HepG2 (cell line): ENCODE results near the gene COQ3. TPM values are rescaled to one million over a fixed set of nuclear protein-coding genes. Genes with fewer than 3 reads are reported as not detected.

Experiments
- BRD4 ChIP-seq: sonication (generic); formaldehyde crosslinking; IDR thresholded peaks from 2 replicates; pipeline ENCODE4 v1.4.0; 2020; ENCODE audit warnings: missing genetic modification reagents
- CEBPB ChIP-seq: IDR thresholded peaks from 2 replicates; pipeline ENCODE4 v1.6.1; 2011; ENCODE audit warnings: low read depth, low read length, improper control_type of control experiment, borderline replicate concordance
- ETV6 ChIP-seq: sonication (generic); formaldehyde crosslinking; conservative IDR thresholded peaks from 2 replicates; pipeline ENCODE4 v1.4.0; 2020; ENCODE audit warnings: missing genetic modification reagents
- HMG20B ChIP-seq: conservative IDR thresholded peaks from 2 replicates; pipeline ENCODE4 v1.6.1; 2016; ENCODE audit warnings: missing genetic modification reagents, missing compliant biosample characterization
- KLF16 ChIP-seq, 2 experiments: sonication (generic) in 1 of 2; formaldehyde crosslinking in 1 of 2; IDR thresholded peaks; 2 replicates each; pipeline versions ENCODE4 v1.6.1 to v1.8.0; 2016 to 2023; ENCODE audit warnings: missing genetic modification reagents in 2 of 2, missing compliant biosample characterization in 1 of 2
- MXD3 ChIP-seq: IDR thresholded peaks from 2 replicates; pipeline ENCODE4 v1.6.1; 2016; ENCODE audit warnings: mild to moderate bottlenecking, missing biosample characterization, missing genetic modification reagents
- PCBP2 ChIP-seq: fragments of 200-400 bp; formaldehyde crosslinking; optimal IDR thresholded peaks from 2 replicates; pipeline ENCODE3; 2018; ENCODE audit warnings: low read length, low read depth; ENCODE audit not compliant: poor library complexity, severe bottlenecking
- PPARG ChIP-seq: conservative IDR thresholded peaks from 2 replicates; pipeline ENCODE4 v1.6.1; 2016; ENCODE audit warnings: missing biosample characterization, missing genetic modification reagents
- SIN3A ChIP-seq: IDR thresholded peaks from 2 replicates; pipeline ENCODE4 v1.6.1; 2011; ENCODE audit warnings: low read depth, mild to moderate bottlenecking, control low read depth, low read length, borderline replicate concordance
- SMARCE1 ChIP-seq: fragments of 450-650 bp; IDR thresholded peaks from 2 replicates; pipeline ENCODE4 v1.6.1; 2017; ENCODE audit warnings: borderline replicate concordance
- SRF ChIP-seq: IDR thresholded peaks from 2 replicates; pipeline ENCODE4 v1.6.1; 2011; ENCODE audit warnings: mild to moderate bottlenecking, low read depth, low read length, moderate library complexity
- TOPORS ChIP-seq: sonication (generic); formaldehyde crosslinking; IDR thresholded peaks from 2 replicates; pipeline ENCODE4 v1.8.0; 2023; ENCODE audit warnings: mild to moderate bottlenecking, missing genetic modification reagents
- ZNF431 ChIP-seq: sonication (generic); formaldehyde crosslinking; IDR thresholded peaks from 2 replicates; pipeline ENCODE4 v1.9.0; 2022; ENCODE audit warnings: missing genetic modification reagents, low read depth, mild to moderate bottlenecking, borderline replicate concordance
- ZNF556 ChIP-seq: sonication (generic); formaldehyde crosslinking; IDR thresholded peaks from 2 replicates; pipeline ENCODE4 v1.4.0; 2020; ENCODE audit warnings: mild to moderate bottlenecking, missing genetic modification reagents, borderline replicate concordance
- ZNF615 ChIP-seq: sonication (generic); formaldehyde crosslinking; IDR thresholded peaks from 2 replicates; pipeline ENCODE4 v1.5.0; 2020; ENCODE audit warnings: mild to moderate bottlenecking, missing genetic modification reagents, borderline replicate concordance
- ZNF652 ChIP-seq: IDR thresholded peaks from 2 replicates; pipeline ENCODE4 v1.6.1; 2016; ENCODE audit warnings: low read depth, borderline replicate concordance
- polyA plus RNA-seq, 8 experiments: library from polyadenylated mRNA; depleted of rRNA in 3 of 8; stranded (reverse) in 7 of 8; unstranded in 1 of 8; fragments of >200 nt; fragmentation: Illumina TruSeq in 4 of 8; extraction: Trizol in 4 of 8; gene quantifications; 2 replicates each; pipeline versions ENCODE4 v1.2.1 to v1.2.3, GENCODE V29; 2011 to 2016; ENCODE audit warnings: low read depth in 4 of 8, missing spikeins in 1 of 8, mixed read lengths in 1 of 8; ENCODE audit not compliant: insufficient read depth in 1 of 8
- total RNA-seq, 5 experiments: library from RNA; depleted of rRNA; stranded (reverse); fragments of >200 nt; fragmentation: Illumina TruSeq; extraction: Trizol; gene quantifications; 2 replicates each; pipeline ENCODE4 v1.2.3, GENCODE V29; 2016; ENCODE audit warnings: low read depth in 1 of 5
- TF ChIP-seq, protein P1 (sequence below): IDR thresholded peaks from 2 replicates; pipeline ENCODE4 v1.6.1; 2016; ENCODE audit warnings: control low read depth
- TF ChIP-seq, protein P2 (sequence below): sonication (generic); formaldehyde crosslinking; IDR thresholded peaks from 2 replicates; pipeline ENCODE4 v1.4.0; 2020; ENCODE audit warnings: missing genetic modification reagents, low read depth, mild to moderate bottlenecking, borderline replicate concordance
- TF ChIP-seq, protein P3 (sequence below): sonication (generic); formaldehyde crosslinking; IDR thresholded peaks from 2 replicates; pipeline ENCODE4 v1.5.0; 2020; ENCODE audit warnings: mild to moderate bottlenecking, missing genetic modification reagents
- TF ChIP-seq, protein P4 (sequence below): sonication (generic); formaldehyde crosslinking; IDR thresholded peaks from 2 replicates; pipeline ENCODE4 v1.5.1; 2020; ENCODE audit warnings: missing genetic modification reagents, mild to moderate bottlenecking, borderline replicate concordance
- TF ChIP-seq, protein P5 (sequence below): sonication (generic); formaldehyde crosslinking; IDR thresholded peaks from 2 replicates; pipeline ENCODE4 v1.4.0; 2020; ENCODE audit warnings: missing genetic modification reagents, borderline replicate concordance

Gene COQ3
- total and polyA plus RNA-seq, 2 of the 13 experiments (the other 11 are each of a cell fraction or from before 2014, with no cell fraction given): 5.3 to 20.5 TPM

DNA sequence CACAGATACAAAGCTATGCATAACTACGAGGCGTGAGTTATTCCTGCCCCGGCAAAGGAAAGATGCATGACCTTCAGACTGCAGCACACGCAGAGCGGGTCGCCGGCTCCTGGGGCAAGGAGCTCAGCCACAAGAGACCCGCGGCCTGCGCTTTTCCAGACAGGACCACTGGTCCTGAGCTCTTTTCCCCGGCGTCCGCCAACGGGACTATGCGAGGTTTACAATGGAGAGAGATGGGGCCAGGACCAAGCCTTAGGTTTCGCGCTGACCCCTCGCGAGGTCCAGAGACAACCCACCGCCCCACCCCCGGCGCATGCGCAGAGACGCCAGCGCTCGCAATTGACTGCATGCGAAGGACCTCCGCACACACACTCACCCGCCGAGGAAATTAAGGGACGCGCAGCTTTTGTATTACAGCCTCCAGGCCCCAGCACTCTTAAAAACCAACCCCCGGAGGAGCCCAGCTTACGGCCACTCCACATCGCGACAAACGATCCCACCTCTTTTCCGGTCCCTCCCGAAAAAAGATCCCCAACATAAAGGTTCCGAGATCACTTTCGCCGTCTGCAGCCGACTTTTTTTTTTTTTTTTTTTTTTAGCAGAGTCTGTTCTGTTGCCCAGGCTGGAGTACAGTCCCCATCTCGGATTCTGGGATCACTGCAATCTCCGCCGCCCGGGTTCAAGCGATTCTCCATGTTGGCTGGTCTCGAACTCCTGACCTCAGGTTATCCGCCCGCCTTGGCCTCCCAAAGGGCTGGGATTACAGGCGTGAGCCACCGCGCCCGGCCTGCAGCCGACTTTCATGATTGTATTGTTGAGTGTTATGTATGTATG is at the start of gene COQ3 (continued):
- TF ChIP-seq, protein P1, sequence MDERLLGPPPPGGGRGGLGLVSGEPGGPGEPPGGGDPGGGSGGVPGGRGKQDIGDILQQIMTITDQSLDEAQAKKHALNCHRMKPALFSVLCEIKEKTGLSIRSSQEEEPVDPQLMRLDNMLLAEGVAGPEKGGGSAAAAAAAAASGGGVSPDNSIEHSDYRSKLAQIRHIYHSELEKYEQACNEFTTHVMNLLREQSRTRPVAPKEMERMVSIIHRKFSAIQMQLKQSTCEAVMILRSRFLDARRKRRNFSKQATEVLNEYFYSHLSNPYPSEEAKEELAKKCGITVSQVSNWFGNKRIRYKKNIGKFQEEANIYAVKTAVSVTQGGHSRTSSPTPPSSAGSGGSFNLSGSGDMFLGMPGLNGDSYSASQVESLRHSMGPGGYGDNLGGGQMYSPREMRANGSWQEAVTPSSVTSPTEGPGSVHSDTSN (CRISPR knock-in tag): no peak
- TF ChIP-seq ZNF652 (CRISPR knock-in tag) (no peak), TOPORS (no peak), PCBP2 (no peak), MXD3 (CRISPR knock-in tag) (peak; percentile 36; the same call in 1 of the 2 replicates), HMG20B (CRISPR knock-in tag) (no peak), SMARCE1 (no peak), ZNF556 (CRISPR knock-in tag) (peak; percentile 94; the same call in 1 of the 2 replicates), SRF (no peak), BRD4 (CRISPR knock-in tag) (no peak), ZNF431 (CRISPR knock-in tag) (no peak), SIN3A (peak; percentile 58; the same call in 1 of the 2 replicates), ETV6 (no peak), PPARG (CRISPR knock-in tag) (no peak), ZNF615 (CRISPR knock-in tag) (peak; percentile 81; the same call in 1 of the 2 replicates), KLF16 (CRISPR knock-in tag; IDR thresholded peaks at IDR 0.05) (no peak; a peak in 1 of 4 replicates), CEBPB (no peak)
- TF ChIP-seq, protein P2, sequence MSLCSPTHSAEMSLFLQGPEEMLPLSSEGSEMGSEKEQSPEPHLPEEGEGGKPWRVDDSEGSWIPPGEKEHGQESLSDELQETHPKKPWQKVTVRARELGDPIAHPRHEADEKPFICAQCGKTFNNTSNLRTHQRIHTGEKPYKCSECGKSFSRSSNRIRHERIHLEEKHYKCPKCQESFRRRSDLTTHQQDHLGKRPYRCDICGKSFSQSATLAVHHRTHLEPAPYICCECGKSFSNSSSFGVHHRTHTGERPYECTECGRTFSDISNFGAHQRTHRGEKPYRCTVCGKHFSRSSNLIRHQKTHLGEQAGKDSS (CRISPR knock-in tag): peak; percentile 71; the same call in 1 of the 2 replicates
- TF ChIP-seq, protein P3, sequence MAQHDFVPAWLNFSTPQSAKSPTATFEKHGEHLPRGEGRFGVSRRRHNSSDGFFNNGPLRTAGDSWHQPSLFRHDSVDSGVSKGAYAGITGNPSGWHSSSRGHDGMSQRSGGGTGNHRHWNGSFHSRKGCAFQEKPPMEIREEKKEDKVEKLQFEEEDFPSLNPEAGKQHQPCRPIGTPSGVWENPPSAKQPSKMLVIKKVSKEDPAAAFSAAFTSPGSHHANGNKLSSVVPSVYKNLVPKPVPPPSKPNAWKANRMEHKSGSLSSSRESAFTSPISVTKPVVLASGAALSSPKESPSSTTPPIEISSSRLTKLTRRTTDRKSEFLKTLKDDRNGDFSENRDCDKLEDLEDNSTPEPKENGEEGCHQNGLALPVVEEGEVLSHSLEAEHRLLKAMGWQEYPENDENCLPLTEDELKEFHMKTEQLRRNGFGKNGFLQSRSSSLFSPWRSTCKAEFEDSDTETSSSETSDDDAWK: no peak
- TF ChIP-seq, protein P4, sequence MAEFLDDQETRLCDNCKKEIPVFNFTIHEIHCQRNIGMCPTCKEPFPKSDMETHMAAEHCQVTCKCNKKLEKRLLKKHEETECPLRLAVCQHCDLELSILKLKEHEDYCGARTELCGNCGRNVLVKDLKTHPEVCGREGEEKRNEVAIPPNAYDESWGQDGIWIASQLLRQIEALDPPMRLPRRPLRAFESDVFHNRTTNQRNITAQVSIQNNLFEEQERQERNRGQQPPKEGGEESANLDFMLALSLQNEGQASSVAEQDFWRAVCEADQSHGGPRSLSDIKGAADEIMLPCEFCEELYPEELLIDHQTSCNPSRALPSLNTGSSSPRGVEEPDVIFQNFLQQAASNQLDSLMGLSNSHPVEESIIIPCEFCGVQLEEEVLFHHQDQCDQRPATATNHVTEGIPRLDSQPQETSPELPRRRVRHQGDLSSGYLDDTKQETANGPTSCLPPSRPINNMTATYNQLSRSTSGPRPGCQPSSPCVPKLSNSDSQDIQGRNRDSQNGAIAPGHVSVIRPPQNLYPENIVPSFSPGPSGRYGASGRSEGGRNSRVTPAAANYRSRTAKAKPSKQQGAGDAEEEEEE (CRISPR knock-in tag): no peak
- TF ChIP-seq, protein P5, sequence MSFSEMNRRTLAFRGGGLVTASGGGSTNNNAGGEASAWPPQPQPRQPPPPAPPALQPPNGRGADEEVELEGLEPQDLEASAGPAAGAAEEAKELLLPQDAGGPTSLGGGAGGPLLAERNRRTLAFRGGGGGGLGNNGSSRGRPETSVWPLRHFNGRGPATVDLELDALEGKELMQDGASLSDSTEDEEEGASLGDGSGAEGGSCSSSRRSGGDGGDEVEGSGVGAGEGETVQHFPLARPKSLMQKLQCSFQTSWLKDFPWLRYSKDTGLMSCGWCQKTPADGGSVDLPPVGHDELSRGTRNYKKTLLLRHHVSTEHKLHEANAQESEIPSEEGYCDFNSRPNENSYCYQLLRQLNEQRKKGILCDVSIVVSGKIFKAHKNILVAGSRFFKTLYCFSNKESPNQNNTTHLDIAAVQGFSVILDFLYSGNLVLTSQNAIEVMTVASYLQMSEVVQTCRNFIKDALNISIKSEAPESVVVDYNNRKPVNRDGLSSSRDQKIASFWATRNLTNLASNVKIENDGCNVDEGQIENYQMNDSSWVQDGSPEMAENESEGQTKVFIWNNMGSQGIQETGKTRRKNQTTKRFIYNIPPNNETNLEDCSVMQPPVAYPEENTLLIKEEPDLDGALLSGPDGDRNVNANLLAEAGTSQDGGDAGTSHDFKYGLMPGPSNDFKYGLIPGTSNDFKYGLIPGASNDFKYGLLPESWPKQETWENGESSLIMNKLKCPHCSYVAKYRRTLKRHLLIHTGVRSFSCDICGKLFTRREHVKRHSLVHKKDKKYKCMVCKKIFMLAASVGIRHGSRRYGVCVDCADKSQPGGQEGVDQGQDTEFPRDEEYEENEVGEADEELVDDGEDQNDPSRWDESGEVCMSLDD: no peak
